PC-3 (cell line): ENCODE measurements around the gene HOXB9.

Experiments used
- EZH2 ChIP-seq: fragments of 300-600 bp; sonication (generic); IDR thresholded peaks from one replicate; pipeline ENCODE4 v1.6.1; 2017; ENCODE audit warnings: antibody characterized with exemption, mild to moderate bottlenecking, low read length; ENCODE audit not compliant: unreplicated experiment
- EZH2phosphoT487 ChIP-seq: fragments of 300-600 bp; sonication (generic); IDR thresholded peaks from 2 replicates; pipeline ENCODE4 v1.6.1; 2018; ENCODE audit warnings: mild to moderate bottlenecking, antibody characterized with exemption, low read length, borderline replicate concordance
- TF ChIP-seq, protein P1 (sequence below): fragments of 300-600 bp; sonication (generic); conservative IDR thresholded peaks from 2 replicates; pipeline ENCODE4 v1.5.1; 2017; ENCODE audit warnings: antibody characterized with exemption, low read depth, mild to moderate bottlenecking, low read length

DNA sequence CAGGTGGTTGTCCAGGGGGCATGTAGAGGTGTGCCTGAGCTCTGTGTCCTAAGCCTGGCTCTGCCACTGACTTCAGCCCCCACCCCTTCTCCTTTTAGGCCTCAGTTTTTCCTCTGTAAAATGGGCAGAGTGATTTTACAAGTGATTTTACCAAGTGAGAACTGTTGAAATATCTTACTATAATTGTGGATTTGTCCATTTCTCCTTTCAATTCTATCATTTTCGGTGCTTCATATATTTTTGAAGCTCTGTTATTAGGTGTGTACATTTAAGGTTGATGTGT is 21.7 kb upstream of the HOXB9 start:
- TF ChIP-seq EZH2: no peak
- TF ChIP-seq, protein P1, sequence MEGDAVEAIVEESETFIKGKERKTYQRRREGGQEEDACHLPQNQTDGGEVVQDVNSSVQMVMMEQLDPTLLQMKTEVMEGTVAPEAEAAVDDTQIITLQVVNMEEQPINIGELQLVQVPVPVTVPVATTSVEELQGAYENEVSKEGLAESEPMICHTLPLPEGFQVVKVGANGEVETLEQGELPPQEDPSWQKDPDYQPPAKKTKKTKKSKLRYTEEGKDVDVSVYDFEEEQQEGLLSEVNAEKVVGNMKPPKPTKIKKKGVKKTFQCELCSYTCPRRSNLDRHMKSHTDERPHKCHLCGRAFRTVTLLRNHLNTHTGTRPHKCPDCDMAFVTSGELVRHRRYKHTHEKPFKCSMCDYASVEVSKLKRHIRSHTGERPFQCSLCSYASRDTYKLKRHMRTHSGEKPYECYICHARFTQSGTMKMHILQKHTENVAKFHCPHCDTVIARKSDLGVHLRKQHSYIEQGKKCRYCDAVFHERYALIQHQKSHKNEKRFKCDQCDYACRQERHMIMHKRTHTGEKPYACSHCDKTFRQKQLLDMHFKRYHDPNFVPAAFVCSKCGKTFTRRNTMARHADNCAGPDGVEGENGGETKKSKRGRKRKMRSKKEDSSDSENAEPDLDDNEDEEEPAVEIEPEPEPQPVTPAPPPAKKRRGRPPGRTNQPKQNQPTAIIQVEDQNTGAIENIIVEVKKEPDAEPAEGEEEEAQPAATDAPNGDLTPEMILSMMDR: no peak
- TF ChIP-seq EZH2phosphoT487: no peak
